GM21786 (cell line): Measurements from ENCODE around the gene TMEM11.

Experiments used
- ATAC-seq: cut with Tn5 transposase; IDR thresholded peaks from one replicate; pipeline ENCODE4 v1.9.1; 2021; ENCODE audit not compliant: unreplicated experiment

The TMEM11 gene

GRCh38 chr17:21214015-21214776, at the start of gene TMEM11:
Gene TMEM11, minus strand, starts transcription at chr17:21214161. Its CDS starts 9 bp downstream, at chr17:21214152.
- peak; percentile 81 for ATAC-seq

- no peak for ATAC-seq
Observed at GRCh38 chr17:21263376-21263775, 49.4 kb upstream of the TMEM11 start.

DNA sequence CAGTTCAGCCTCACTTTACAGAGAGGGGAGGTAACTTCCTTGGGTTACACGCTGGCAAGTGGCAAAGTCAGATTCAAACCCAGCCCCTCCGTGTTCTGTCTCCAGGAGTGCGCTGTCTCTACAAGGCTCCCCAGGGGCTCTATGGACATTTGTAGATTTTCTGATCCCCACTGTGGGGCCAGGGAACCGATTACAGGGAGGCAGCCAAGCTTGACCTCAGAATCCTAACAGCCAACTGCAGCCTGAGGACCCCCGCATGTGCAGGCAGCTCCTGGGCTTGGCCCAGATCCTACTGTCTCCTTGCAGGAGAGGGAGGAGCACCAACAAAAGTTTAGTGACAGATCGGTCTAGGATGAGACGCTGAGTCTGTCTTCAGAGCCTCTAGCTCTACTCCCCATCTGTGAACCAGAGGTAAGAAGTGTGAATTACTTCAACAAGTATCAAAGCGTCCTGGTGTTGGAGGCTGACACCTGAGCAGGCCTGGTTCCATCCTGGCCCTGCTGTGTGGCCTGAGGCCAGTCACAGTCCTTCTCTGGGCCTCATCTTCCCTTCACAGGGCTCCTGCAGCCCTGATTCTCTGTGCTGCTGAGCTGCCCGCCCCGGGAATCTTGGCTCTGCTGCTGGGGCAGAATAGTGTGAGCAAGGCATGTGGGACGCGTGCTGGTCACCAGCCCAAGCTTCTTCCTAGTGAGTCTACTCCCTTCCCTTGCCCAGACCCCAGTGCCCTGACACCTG, 48.5 kb upstream of the TMEM11 start:
- no peak for ATAC-seq

GRCh38 chr17:21258593-21258992, 44.6 kb upstream of the TMEM11 start:
- no peak for ATAC-seq

- ATAC-seq: peak; percentile 5
Observed at GRCh38 chr17:21253646-21254441, 39.9 kb upstream of the TMEM11 start.

- ATAC-seq: peak; percentile 82
Observed at GRCh38 chr17:21252796-21253645, 39.1 kb upstream of the TMEM11 start, which contains the start of gene NATD1. Gene NATD1, minus strand, starts transcription at chr17:21253410. Its CDS starts 146 bp downstream, at chr17:21253264.

DNA sequence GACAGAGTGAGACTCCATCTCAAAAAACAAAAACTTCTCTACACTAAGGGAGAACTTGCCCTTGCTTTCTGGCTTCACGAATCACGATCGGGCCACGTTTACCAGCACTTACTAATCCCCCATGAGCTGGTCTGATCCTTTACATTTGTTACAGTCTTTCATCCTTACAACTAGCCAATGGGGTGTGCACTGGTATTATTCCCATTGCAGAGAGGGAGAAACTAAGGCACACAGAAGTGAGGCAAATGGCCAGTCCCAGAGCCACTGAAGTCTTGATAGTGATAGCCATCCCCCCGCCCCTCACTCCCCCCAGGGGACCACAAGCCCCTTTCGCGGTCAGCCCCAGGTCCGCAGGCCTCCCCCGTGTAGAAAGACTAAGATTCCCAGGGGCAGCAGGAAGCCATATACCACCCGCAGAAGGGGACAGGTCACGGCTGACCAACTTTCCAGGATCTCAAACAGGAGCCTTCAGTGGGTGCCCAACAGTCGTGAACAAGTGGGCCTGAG, 38.4 kb upstream of the TMEM11 start:
- ATAC-seq: no peak

GRCh38 chr17:21251337-21252010, 37.5 kb upstream of the TMEM11 start:
- no peak for ATAC-seq

GRCh38 chr17:21250854-21251253, 36.9 kb upstream of the TMEM11 start:
- ATAC-seq: no peak

DNA sequence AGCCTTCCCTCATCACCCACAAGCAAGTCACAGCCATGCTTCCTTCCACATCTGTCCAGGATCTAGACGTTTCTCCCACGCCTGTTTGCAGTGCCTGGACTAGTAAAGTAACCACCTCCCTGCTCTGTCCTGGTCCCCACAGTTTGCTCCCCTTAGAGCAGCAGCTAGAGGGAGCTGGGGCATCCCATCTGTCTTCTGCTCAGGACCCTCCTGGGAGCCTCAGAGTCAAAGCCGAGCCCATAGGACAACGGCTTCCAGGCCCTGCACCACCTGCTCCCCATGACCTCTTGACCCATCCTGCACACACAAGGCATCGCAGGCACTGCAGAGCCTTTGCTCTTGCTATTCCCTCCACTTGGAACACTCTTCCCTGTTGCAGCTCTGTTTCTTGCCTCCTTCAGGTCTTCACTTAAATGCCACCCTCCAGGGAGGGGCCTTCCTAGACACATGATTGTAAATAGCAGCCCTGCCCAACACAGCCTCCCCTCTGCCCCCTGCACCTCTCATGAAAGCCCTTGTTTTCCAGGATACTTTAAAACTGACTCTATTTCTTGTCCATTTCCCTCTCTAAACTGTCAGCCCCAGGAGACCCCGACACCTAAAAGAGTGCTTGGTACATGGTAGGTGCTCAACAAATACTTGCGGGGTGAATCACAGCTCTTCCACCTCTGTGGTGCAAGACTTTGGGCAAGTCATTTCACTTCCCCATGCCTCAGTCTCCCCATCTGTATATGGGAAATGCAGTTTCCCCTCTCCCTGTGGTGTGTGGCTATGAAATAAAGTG, 36.2 kb upstream of the TMEM11 start:
- ATAC-seq: no peak

- ATAC-seq: no peak
Observed at GRCh38 chr17:21249086-21249795, 35.3 kb upstream of the TMEM11 start.

- ATAC-seq: no peak
Observed at GRCh38 chr17:21248500-21248899, 34.5 kb upstream of the TMEM11 start.

GRCh38 chr17:21247552-21248258, 33.7 kb upstream of the TMEM11 start:
- no peak for ATAC-seq

DNA sequence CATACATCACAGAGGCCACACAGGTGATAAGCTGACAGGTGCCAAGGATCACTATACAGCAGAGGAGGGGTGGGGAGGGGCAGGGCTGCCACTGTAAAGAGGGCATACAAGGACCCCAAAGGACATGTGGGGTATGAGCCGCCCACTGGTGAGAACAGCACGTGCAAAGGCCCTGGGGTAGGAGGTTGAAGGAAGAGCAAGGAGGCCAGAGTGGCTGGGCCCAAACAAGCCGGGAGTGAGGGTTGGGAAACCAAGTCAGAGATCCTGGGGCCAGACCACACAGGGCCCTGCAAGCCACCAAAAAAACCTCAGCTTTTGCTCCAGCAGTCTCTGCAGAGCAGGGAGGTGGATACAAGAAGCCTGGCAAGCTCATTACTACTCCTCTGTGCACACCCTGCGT, 32.7 kb upstream of the TMEM11 start:
- no peak for ATAC-seq

GRCh38 chr17:21245639-21246084, 31.7 kb upstream of the TMEM11 start:
- ATAC-seq: no peak

GRCh38 chr17:21243516-21244303, 29.7 kb upstream of the TMEM11 start:
- ATAC-seq: no peak
